ENCODE data around the gene PPP1R26. TPM values are rescaled to one million over a fixed set of nuclear protein-coding genes. Genes with fewer than 3 reads are reported as not detected.
"Not testable (repeated sequence)": the region's sequence is repeated elsewhere in the genome, so short reads cannot be mapped to it uniquely, and the experiment has no call there.

PPP1R26 gene
- total RNA-seq, 1 donor from 2014 or later = 23.0 TPM

DNA sequence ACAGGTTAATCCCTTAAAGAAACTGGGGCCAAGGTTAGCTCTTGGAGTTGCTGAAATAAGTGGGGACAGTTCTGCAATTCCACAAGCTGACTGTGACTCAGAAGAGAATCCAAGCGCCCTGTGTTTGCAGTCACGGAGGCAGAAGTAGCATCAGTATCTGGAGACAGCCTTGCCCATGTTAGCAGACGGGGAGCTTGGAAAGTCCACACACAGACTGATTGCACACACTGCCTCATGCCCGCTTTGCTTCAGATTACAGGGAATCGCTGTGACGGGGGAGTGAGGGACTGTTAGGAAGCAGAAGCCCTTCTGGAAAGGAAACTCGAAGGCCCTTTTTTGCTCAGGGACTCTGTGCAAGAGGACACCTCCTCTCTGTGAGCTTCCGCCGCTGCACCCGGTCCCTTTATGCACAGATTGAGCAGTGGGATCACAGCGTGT is 30.9 kb upstream of the PPP1R26 start:
- Histone ChIP-seq H3K36me3 (no peaks in the 10 kb centered on the region), H3F3A (ENCODE audit: low read depth) (peaks cover 8% of the 10 kb centered on the region), H3K79me2 (ENCODE audit: low read depth) (no peaks in the 10 kb centered on the region), H2AFZ (replicated peaks) (no peak overlapping the region), H3K4me3 (no peak overlapping the region), H3K9me3 (ENCODE audit: low read depth) (no peaks in the 10 kb centered on the region), H3K27ac (no peak overlapping the region), H3K4me2 (no peak overlapping the region), H3K9ac (no peak overlapping the region), H3K27me3 (no peaks in the 10 kb centered on the region), H3K4me1 (peaks cover 3% of the 10 kb centered on the region), H4K20me1 (ENCODE audit: low read depth) (no peaks in the 10 kb centered on the region)
- TF ChIP-seq, protein P1, sequence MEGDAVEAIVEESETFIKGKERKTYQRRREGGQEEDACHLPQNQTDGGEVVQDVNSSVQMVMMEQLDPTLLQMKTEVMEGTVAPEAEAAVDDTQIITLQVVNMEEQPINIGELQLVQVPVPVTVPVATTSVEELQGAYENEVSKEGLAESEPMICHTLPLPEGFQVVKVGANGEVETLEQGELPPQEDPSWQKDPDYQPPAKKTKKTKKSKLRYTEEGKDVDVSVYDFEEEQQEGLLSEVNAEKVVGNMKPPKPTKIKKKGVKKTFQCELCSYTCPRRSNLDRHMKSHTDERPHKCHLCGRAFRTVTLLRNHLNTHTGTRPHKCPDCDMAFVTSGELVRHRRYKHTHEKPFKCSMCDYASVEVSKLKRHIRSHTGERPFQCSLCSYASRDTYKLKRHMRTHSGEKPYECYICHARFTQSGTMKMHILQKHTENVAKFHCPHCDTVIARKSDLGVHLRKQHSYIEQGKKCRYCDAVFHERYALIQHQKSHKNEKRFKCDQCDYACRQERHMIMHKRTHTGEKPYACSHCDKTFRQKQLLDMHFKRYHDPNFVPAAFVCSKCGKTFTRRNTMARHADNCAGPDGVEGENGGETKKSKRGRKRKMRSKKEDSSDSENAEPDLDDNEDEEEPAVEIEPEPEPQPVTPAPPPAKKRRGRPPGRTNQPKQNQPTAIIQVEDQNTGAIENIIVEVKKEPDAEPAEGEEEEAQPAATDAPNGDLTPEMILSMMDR (IDR thresholded peaks at IDR 0.05) = no peak
- TF ChIP-seq EZH2phosphoT487 (IDR thresholded peaks at IDR 0.05) (no peak), EZH2 (IDR thresholded peaks at IDR 0.05) (no peak)
- Mint-ChIP-seq H3K9me3 (no peaks in the 10 kb centered on the region), H3K27ac (peak overlapping the region; percentile 30), H3K27me3 (ENCODE audit: insufficient read depth, low read depth) (peaks cover 5% of the 10 kb centered on the region), H3K36me3 (peaks cover 3% of the 10 kb centered on the region), H3K4me1 (peaks cover 3% of the 10 kb centered on the region), H3K4me3 (no peak overlapping the region)
- DNase-seq (ENCODE audit: low spot score) = peak; percentile 21

DNA sequence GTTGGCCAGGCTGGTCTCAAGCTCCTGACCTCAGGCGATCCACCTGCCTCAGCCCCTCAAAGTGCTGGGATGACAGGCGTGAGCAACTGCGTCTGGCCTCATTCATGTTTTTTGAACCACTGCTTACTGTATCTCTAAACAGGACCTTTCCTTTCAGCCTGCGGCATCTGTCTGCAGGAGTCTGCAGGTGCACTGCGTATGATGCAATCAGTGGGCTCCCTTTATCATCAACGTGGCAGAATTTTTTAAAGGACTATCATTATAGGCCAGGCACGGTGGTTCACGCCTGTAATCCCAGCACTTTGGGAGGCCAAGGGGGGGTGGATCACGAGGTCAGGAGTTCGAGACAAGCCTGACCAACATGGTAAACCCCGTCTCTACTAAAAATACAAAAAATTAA is 30.1 kb upstream of the PPP1R26 start:
- not testable (repeated sequence) for H3K79me2 ChIP-seq (ENCODE audit: low read depth); H3K4me2 ChIP-seq; H3K9me3 Mint-ChIP-seq; H4K20me1 ChIP-seq (ENCODE audit: low read depth); H3K27ac ChIP-seq; H3K4me3 ChIP-seq; H2AFZ ChIP-seq (replicated peaks); H3K9me3 ChIP-seq (ENCODE audit: low read depth); H3K4me1 ChIP-seq; H3K27ac Mint-ChIP-seq; H3K36me3 Mint-ChIP-seq; H3K27me3 ChIP-seq; H3K4me1 Mint-ChIP-seq; H3K36me3 ChIP-seq; H3K9ac ChIP-seq; DNase-seq (ENCODE audit: low spot score); H3K4me3 Mint-ChIP-seq; H3K27me3 Mint-ChIP-seq (ENCODE audit: insufficient read depth, low read depth); H3F3A ChIP-seq (ENCODE audit: low read depth)

DNA sequence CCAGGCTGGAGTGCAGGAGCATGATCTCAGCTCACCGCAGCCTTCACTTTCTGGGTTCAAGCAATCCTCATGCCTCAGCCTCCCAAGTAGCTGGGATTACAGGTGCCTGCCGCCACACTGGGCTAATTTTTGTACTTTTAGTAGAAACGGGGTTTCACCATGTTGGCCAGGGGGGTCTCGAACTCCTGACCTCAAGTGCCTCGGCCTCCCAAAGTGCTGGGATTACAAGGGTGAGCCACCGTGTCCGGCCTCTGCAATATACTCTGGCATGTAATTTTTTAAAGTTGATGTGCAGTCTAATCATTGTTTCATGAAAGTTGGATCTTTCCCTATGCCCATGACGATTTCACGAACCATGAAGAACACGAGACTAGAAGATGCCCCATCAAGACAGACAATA is 28.6 kb upstream of the PPP1R26 start:
- no peaks in the 10 kb centered on the region for H3K27me3 ChIP-seq
- no peaks in the 10 kb centered on the region for H3K9me3 Mint-ChIP-seq

DNA sequence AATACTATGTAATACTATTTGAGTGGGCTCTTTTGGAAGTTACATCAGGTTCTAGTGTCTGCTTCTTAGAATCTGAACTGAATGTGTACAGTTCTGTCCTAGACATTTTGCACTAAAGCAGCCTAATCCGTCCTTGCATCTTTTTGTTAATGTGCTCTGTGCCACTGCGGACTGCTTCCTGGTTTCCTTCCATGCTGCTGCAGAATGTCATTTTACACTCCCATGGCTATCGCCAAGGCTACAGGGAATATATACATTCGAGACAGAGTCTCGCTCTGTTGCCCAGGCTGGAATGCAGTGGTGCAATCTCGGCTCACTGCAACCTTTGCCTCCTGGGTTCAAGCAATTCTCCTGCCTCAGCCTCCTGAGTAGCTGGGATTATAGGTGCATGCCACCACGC is 27.7 kb upstream of the PPP1R26 start:
- not testable (repeated sequence) for H3K36me3 ChIP-seq; H3K27me3 Mint-ChIP-seq (ENCODE audit: insufficient read depth, low read depth); H3K4me3 ChIP-seq; H3K4me2 ChIP-seq; H2AFZ ChIP-seq (replicated peaks); H3K36me3 Mint-ChIP-seq; H3F3A ChIP-seq (ENCODE audit: low read depth); H3K79me2 ChIP-seq (ENCODE audit: low read depth); H3K9me3 ChIP-seq (ENCODE audit: low read depth); H3K27me3 ChIP-seq; H3K27ac ChIP-seq; DNase-seq (ENCODE audit: low spot score); H4K20me1 ChIP-seq (ENCODE audit: low read depth); H3K9me3 Mint-ChIP-seq; H3K4me3 Mint-ChIP-seq; H3K4me1 ChIP-seq; H3K9ac ChIP-seq
- Mint-ChIP-seq H3K4me1 (peaks cover 11% of the 10 kb centered on the region), H3K27ac (peak overlapping the region; percentile 29)

More for the DNA sequence above, 28.6 kb upstream of the PPP1R26 start:
- H3K4me3 ChIP-seq = no peak overlapping the region
- Mint-ChIP-seq H3K36me3 (peaks cover 3% of the 10 kb centered on the region), H3K27ac (no peak overlapping the region), H3K4me3 (no peak overlapping the region), H3K4me1 (peaks cover 7% of the 10 kb centered on the region), H3K27me3 (ENCODE audit: insufficient read depth, low read depth) (peaks cover 6% of the 10 kb centered on the region)
- no peaks in the 10 kb centered on the region for H3K79me2 ChIP-seq (ENCODE audit: low read depth)
- H4K20me1 ChIP-seq (ENCODE audit: low read depth) = no peaks in the 10 kb centered on the region
- no peak overlapping the region for H3K27ac ChIP-seq
- no peaks in the 10 kb centered on the region for H3K9me3 ChIP-seq (ENCODE audit: low read depth)
- no peaks in the 10 kb centered on the region for H3K36me3 ChIP-seq
- no peak overlapping the region for H3K9ac ChIP-seq
- DNase-seq (ENCODE audit: low spot score) = no peak
- no peak overlapping the region for H2AFZ ChIP-seq (replicated peaks)
- TF ChIP-seq EZH2 (IDR thresholded peaks at IDR 0.05) = no peak
- TF ChIP-seq, protein P1 (IDR thresholded peaks at IDR 0.05) = no peak
- TF ChIP-seq EZH2phosphoT487 (IDR thresholded peaks at IDR 0.05) = no peak
- H3K4me1 ChIP-seq = no peaks in the 10 kb centered on the region
- no peaks in the 10 kb centered on the region for H3F3A ChIP-seq (ENCODE audit: low read depth)
- H3K4me2 ChIP-seq = no peak overlapping the region
